Nucleus accumbens (tissue), 56 donors: ENCODE measurements around the gene DHX36.
A peak's percentile ranks its signal among the peaks of the same experiment; 100 is the strongest.

Source experiments
- DNase-seq, 56 donors: peaks; one replicate each; lab custom pipeline; 2025; lab: John Stamatoyannopoulos, UW

The DHX36 gene, protein sequence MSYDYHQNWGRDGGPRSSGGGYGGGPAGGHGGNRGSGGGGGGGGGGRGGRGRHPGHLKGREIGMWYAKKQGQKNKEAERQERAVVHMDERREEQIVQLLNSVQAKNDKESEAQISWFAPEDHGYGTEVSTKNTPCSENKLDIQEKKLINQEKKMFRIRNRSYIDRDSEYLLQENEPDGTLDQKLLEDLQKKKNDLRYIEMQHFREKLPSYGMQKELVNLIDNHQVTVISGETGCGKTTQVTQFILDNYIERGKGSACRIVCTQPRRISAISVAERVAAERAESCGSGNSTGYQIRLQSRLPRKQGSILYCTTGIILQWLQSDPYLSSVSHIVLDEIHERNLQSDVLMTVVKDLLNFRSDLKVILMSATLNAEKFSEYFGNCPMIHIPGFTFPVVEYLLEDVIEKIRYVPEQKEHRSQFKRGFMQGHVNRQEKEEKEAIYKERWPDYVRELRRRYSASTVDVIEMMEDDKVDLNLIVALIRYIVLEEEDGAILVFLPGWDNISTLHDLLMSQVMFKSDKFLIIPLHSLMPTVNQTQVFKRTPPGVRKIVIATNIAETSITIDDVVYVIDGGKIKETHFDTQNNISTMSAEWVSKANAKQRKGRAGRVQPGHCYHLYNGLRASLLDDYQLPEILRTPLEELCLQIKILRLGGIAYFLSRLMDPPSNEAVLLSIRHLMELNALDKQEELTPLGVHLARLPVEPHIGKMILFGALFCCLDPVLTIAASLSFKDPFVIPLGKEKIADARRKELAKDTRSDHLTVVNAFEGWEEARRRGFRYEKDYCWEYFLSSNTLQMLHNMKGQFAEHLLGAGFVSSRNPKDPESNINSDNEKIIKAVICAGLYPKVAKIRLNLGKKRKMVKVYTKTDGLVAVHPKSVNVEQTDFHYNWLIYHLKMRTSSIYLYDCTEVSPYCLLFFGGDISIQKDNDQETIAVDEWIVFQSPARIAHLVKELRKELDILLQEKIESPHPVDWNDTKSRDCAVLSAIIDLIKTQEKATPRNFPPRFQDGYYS

DNA sequence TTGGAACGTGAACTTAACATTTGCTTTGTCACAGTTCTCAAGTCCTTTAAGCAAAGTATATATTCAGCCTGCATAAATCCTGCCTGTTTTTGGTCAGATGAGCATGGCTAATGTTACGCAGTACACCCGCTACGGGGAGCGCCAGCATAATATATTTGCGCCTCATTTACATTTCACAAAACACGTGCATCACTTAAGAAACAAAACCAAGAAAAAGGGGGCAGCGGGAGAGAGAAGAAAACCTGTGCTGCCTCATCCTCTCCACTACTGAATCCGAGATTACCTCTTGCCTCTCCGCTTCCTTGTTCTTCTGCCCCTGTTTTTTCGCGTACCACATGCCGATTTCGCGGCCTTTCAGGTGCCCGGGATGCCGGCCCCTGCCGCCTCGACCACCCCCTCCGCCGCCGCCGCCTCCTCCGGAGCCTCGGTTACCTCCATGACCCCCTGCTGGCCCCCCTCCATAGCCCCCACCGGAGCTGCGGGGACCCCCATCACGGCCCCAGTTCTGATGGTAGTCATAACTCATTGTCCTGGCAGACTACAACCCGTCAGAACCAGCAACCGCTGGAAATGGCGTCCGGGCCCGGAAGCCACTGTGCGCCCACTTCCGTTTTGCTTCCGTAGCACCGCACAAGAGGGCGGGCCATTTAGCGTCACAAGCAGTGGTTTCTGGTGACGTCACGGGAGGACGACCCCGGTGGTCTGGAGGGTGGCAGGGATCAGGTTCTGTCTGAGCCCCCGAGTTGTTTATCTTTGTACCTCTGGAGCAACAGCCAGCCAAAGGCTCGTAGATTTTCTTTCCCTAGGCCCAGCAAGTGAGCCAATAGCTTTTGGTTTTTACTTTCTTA is at the start of gene DHX36:
TSS of gene DHX36 (minus strand) at position 597 of the 848 bp plus-strand sequence. CDS start at position 526, 71 bp downstream.
- peak; percentile 31 to 94 (median 82) for DNase-seq

- no peak for DNase-seq
Observed at GRCh38 chr3:154367221-154367620, 42.9 kb upstream of the DHX36 start.

- no peak for DNase-seq
Observed at GRCh38 chr3:154364849-154365248, 40.6 kb upstream of the DHX36 start.

- no peak for DNase-seq
Observed at GRCh38 chr3:154361099-154361498, 36.8 kb upstream of the DHX36 start.

DNA sequence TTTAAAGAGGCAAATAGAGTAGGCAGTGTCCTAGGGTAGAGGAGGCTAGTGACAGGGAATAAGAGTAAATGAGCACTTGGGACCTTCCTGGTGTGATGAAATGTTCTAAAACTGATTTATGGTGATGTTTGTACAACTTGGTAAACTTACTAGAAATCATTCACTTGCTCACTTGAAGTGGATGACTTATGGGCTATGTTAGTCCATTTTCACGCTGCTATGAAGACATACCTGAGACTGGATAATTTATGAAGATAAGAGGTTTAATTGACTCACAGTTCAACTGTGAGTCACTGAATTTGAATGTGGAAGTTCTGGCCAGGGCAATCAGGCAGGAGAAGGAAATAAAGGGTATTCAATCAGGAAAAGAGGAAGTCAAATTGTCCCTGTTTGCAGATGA is 31.7 kb upstream of the DHX36 start:
- DNase-seq = no peak

DNA sequence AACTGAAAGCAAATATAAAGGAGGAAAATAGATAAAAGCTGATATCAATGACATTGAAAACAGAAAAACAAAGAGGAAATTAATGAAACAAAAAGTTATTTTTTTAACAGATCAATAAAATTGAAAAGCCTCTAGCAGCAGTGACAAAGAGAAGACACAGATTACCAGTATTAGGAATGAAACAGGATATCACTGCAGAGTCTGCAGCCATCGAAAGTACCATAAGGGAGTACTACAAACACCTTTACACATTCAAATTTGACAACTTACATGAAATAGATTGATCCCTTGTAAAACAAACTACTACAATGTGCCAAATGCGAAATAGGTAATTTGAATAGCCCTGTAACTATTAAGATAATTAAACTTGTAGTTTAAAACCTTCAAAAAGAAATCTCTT is 24.9 kb upstream of the DHX36 start:
- DNase-seq = no peak

DNA sequence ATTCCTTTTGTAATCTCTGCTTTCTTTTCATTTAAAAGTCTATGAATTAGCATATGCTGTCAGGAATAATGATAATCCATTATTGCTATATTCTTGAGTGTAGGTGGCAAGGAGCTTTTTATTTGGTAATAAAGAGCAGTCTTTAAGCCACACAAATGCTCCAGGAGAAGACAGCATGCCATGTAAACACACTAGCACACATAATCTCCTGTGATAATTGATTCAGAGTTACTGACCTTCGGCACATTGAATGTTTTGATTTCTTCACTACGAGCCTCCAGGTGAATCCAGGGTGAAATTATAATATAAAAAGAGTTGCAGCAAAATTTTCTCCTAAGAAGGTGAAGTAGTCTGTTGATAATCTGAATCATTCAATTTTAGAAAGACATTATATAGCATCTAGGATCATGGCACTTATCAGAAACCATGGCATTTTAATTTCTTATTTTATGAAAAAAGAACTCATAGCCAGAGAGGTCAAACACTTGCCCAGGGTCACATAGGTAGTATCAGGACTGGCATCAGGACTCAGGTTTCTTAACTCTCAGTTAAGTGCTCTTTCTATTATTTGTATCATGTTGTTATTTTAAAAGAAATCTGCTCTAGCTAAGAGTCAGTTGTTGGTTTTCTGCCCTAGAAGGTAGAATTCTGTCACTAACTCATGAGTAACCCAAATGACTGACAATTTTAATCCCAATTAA is 21.3 kb upstream of the DHX36 start:
- DNase-seq = no peak

DNA sequence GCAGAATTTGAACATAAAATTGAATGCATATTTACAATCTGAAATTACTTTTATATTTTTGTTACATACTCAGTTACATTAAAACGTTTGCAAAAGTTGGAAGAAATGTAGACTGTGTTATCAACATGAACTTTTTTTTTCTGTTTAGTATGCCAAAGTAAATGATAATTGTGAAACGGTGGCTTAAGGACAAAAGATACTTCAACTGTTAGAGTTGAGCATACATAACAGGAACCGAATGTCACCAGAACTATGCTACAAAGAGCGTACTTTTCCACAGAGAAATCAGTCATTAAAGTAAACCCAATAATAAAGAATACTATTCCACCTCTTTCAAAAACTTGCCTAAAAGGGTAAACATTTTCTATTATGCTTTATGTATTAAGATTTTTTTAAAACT is 14.3 kb upstream of the DHX36 start:
- DNase-seq = no peak

GRCh38 chr3:154338008-154338407 is 13.7 kb upstream of the DHX36 start:
- DNase-seq = no peak

DNA sequence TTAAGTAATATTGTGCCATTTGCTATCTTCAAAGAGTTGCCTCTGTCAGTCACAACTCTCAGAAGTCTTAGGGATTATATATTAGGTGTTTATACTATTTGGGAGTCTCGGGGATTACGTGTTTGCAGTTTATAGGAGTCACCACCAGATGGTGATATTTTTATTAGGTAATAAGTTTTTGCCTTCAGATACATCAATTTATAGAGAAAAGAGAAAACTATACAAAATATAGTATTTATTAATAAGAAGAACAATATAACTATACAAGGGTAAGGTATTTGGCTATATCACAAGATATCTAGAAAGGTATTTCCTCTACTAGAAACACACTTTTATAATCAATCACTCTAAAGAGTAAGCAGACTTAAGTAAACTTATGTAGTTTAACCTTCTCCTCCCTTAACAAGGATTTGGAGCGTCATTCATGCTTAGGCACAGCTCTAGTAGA is 10.7 kb upstream of the DHX36 start:
- DNase-seq = no peak

GRCh38 chr3:154327871-154328270 is 3.6 kb upstream of the DHX36 start:
- no peak for DNase-seq

DNA sequence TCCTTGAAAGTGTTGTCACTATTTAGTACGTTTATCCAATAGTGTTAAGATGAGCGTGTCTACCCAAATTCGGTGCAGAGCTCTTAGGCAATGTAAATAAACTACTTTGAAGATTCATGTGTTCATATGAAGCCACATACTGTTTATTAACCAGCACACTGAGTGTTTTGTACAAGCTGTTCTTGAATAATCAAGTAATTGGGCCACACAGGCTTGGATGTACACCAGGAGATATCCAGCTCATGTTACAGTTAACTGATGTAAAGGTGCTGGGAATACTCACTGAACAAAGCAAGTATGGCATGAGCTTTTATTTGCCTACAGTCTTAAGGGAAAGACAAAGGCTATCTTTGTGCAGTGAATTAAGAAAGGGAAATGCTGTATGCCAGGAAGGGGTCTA is 632 bp upstream of the DHX36 start:
- no peak for DNase-seq

DNA sequence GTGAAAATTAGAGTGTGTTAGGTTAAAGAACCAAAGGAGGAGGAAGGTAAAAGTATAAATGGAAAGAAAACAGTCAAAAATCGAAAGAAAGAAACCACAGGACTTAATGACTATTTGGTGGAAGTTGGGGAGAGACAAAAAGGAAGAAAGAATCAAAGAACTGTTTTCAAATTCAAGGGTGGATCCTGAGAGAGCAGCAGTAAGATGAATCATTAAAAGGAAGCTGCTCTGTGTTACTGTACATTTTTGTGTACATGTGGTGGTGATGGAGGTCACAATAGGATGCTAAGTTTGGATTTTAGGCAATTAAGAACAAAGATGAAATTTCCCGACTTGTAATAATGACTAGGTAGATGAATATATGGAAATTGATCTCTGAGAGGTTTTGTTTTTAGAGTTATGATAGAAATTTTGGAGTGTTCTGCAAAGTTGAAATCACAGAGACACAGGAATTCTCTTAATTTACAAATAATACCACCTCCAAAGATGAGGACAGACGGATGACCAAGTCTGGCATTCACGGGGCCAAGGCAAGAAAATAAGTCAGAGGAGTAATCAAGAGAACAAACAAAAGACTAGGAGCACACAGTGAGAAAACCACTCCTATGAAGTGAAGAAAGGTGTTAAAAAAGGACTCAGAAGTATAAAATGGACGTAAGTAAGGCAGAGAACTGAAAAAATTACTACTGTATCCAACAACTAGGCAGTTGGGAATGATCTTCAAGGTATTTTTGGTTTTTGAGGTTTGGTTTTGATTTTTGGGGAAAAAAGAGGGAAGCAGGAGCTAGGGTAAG is 7.1 kb downstream of the DHX36 start:
- DNase-seq = no peak

DNA sequence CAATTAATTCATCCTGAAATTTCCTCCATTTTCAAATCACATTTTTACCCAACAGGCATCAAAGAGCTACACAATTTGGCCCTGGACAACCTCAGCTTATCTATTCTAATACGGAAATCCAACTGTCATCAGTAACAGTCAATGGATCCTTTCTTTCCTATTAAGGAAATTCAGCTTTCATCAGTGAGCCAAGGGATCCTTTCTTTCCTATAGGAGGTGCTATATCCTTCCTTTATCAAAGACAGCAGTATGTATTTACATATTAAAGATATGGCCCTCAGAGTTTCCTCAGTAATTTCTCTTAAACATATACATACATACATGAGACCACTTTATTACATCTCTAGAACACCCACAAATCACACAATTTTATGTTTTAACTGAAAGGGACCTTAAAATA is 10.1 kb downstream of the DHX36 start:
- DNase-seq = no peak

- no peak for DNase-seq
Observed at GRCh38 chr3:154310840-154311239, 13.4 kb downstream of the DHX36 start.

DNA sequence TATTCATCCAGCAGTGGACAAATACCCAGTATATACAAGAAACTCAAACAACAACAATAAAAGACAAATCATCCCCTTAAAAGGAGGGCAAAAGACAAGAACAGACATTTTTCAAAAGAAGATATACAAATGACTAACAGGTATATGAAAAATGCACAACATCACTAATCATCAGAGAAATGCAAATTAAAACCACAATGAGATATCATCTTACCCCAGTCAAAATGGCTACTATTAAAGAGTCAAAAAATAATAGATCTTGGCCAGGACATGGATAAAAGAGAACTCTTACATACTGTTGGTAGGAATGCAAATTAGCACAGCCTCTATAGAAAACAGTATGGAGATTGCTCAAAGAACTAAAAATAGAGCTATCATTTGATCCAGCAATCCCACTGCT is 16.9 kb downstream of the DHX36 start:
- DNase-seq = no peak

DNA sequence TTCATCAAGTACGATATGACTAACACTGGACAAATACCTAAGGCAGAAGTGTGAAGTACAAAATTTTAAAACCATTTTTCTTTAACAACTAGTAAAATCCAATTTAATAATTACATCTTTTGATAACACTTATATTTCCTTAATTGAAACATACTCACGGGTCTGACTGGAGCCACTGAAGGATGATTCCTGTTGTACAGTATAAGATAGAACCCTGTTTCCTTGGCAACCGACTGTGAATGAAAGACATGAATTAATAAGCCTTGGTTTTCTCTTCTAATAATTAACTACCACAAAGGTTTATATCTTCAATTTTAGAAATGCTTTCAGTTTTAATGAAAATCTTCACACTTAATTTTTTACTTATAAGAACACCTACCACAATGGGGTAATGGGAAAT is 19.4 kb downstream of the DHX36 start:
- no peak for DNase-seq

DNA sequence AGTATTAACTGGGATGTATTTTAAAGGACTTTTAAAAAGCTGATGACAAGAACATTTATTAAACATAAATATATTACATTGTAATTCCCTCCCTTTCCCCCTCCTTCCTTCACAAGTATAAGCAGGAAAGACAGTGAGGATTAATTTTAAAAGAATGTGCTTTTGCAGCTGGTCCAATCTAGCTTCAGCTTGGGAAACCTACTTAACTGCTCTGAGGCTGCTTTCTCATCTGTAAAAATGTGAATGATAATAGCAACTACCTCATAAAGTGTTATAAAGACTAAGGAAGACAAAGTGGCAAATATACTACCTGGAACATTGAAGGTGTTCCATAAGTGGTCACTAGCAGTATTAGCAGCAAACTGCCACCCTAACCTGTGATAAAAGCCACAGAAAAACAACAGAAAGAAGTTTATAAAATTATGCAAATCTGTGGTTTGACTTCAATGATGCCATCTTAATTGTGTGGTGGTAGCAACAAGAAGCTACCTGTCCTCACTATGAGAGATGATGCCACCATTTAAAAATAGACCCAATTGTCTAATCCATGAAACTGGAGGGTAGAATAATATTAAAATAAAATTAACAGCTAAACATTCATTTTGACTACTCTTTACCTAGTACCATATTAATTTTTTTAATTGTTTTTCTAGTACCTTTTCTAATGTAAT is 20.0 kb downstream of the DHX36 start:
- no peak for DNase-seq
